ENCODE results near the gene ANKRD49. TPM values are rescaled to one million over a fixed set of nuclear protein-coding genes. Genes with fewer than 3 reads are reported as not detected.
A peak's percentile ranks its signal among the peaks of the same experiment; 100 is the strongest.
"Not testable (repeated sequence)": the region's sequence is repeated elsewhere in the genome, so short reads cannot be mapped to it uniquely, and the experiment has no call there.

ANKRD49 gene
- total RNA-seq, 1 donor from 2014 or later: 16.6 TPM

- H3K4me3 ChIP-seq: no peak overlapping the region
- H3K27ac ChIP-seq: no peak overlapping the region
- no peak for TF ChIP-seq CTCF (IDR thresholded peaks at IDR 0.05)
- intact Hi-C loops (cut with DNase I): no loop called here
- ATAC-seq: no peak
- no peak for DNase-seq
- H3K27me3 ChIP-seq: no peaks in the 10 kb centered on the region
- H3K36me3 ChIP-seq: peaks cover 82% of the 10 kb centered on the region
- H3K9me3 ChIP-seq: no peaks in the 10 kb centered on the region
- H3K4me1 ChIP-seq: no peaks in the 10 kb centered on the region
Measured at GRCh38 chr11:94486068-94486467, 7.7 kb upstream of the ANKRD49 start.

DNA sequence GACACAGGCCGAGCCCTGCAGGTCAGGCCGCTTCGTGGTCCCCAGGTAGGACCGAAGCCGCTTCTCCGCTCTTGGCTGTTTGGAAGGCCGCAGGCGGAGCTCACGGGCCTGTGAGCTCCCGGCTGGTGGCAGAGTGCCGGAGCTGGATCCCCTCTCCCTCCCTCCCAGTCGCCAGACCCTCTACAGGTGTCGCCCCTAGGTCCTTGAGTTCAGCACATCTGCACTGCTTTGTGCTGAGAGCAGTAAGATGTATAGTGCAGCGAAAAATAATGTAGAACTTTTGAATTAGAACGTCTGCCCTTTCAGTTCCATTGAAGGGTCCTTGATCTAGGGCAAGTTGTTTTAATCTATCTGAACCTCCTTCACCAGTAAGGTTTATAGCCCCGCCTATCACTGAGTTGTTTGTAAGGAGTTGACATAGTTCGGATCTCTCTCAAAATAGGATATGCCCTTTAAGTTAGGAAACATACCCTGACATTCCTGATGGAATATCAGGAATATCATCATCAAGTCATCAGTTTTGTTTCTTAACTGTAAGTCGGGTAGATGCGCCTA, 419 bp downstream of the ANKRD49 start:
- no peaks in the 10 kb centered on the region for H3K27me3 ChIP-seq
- H3K27ac ChIP-seq: peak overlapping the region; percentile 82
- ATAC-seq: peak; percentile 74
- peak overlapping the region; percentile 76 for H3K4me3 ChIP-seq
- no peak for DNase-seq
- H3K36me3 ChIP-seq: peaks cover 39% of the 10 kb centered on the region
- intact Hi-C loops (cut with DNase I): no loop called here
- no peak for TF ChIP-seq CTCF (IDR thresholded peaks at IDR 0.05)
- peaks cover 18% of the 10 kb centered on the region for H3K4me1 ChIP-seq
- no peaks in the 10 kb centered on the region for H3K9me3 ChIP-seq

- no peak overlapping the region for H3K27ac ChIP-seq
- H3K9me3 ChIP-seq: no peaks in the 10 kb centered on the region
- no peak for DNase-seq
- H3K27me3 ChIP-seq: no peaks in the 10 kb centered on the region
- no peak for TF ChIP-seq CTCF (IDR thresholded peaks at IDR 0.05)
- peaks cover 2% of the 10 kb centered on the region for H3K4me1 ChIP-seq
- intact Hi-C loops (cut with DNase I): no loop called here
- ATAC-seq: no peak
- no peak overlapping the region for H3K4me3 ChIP-seq
- peaks cover 46% of the 10 kb centered on the region for H3K36me3 ChIP-seq
Measured at GRCh38 chr11:94500181-94500580, 6.4 kb downstream of the ANKRD49 start.

- Histone ChIP-seq H3K4me3 (no peak overlapping the region), H3K36me3 (peaks cover 46% of the 10 kb centered on the region), H3K27me3 (no peaks in the 10 kb centered on the region)
Measured at GRCh38 chr11:94501522-94501921, 7.7 kb downstream of the ANKRD49 start.

GRCh38 chr11:94504689-94505293, 11.0 kb downstream of the ANKRD49 start:
- peak; percentile 84 for TF ChIP-seq CTCF (IDR thresholded peaks at IDR 0.05)
- ATAC-seq (peak; percentile 58), DNase-seq (no peak)
- Histone ChIP-seq H3K4me3 (no peak overlapping the region), H3K9me3 (no peaks in the 10 kb centered on the region), H3K4me1 (no peaks in the 10 kb centered on the region), H3K27ac (no peak overlapping the region), H3K27me3 (no peaks in the 10 kb centered on the region), H3K36me3 (peaks cover 15% of the 10 kb centered on the region)
- intact Hi-C loops (cut with DNase I): no loop called here

More at GRCh38 chr11:94501522-94501921, 7.7 kb downstream of the ANKRD49 start:
- TF ChIP-seq CTCF (IDR thresholded peaks at IDR 0.05): no peak
- Histone ChIP-seq H3K27ac (no peak overlapping the region), H3K9me3 (no peaks in the 10 kb centered on the region), H3K4me1 (no peaks in the 10 kb centered on the region)
- DNase-seq (no peak), ATAC-seq (no peak)
- intact Hi-C loops (cut with DNase I): no loop called here

GRCh38 chr11:94506513-94506912, 12.7 kb downstream of the ANKRD49 start:
- H3K4me3 ChIP-seq; H3K4me1 ChIP-seq; H3K9me3 ChIP-seq; intact Hi-C loops (cut with DNase I); DNase-seq; H3K36me3 ChIP-seq; H3K27me3 ChIP-seq; H3K27ac ChIP-seq; ATAC-seq: not testable (repeated sequence)
